ENCODE results near the gene ZNF79.

The ZNF79 gene

DNA sequence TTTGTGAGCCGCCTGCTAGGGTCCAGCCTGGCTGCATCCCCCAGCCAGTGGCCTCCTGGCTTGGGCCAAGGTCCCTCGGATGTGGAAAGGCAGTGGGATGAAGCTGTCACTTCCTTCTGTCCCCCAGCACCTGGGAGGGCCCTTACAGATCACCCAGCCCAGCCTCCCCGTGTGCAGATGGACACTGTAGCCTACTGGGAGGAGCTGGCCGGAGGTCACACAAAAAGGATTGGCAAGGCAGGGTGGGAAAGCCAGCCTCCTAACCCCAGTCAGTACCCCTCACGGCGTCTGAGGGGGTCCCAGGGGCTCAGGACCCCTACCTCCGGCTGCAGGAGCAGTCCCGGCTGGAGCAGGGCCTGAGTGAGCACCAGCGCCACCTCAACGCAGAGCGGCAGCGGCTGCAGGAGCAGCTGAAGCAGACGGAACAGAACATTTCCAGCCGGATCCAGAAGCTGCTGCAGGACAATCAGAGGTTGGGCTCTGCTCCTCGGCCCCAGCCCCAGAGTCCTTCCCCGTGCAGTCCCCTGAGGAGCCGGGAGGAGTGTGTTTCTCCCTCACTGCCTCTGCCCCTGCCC, 55.4 kb downstream of the ZNF79 start:
- TF ChIP-seq, protein P1, sequence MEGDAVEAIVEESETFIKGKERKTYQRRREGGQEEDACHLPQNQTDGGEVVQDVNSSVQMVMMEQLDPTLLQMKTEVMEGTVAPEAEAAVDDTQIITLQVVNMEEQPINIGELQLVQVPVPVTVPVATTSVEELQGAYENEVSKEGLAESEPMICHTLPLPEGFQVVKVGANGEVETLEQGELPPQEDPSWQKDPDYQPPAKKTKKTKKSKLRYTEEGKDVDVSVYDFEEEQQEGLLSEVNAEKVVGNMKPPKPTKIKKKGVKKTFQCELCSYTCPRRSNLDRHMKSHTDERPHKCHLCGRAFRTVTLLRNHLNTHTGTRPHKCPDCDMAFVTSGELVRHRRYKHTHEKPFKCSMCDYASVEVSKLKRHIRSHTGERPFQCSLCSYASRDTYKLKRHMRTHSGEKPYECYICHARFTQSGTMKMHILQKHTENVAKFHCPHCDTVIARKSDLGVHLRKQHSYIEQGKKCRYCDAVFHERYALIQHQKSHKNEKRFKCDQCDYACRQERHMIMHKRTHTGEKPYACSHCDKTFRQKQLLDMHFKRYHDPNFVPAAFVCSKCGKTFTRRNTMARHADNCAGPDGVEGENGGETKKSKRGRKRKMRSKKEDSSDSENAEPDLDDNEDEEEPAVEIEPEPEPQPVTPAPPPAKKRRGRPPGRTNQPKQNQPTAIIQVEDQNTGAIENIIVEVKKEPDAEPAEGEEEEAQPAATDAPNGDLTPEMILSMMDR (IDR thresholded peaks at IDR 0.05; ENCODE audit: insufficient read depth, low read depth, low read length, missing control alignments): no peak
- no peak overlapping the region for H3K4me3 ChIP-seq (ENCODE audit: low read depth, low read length)
- no peak for DNase-seq (ENCODE audit: low read depth)

DNA sequence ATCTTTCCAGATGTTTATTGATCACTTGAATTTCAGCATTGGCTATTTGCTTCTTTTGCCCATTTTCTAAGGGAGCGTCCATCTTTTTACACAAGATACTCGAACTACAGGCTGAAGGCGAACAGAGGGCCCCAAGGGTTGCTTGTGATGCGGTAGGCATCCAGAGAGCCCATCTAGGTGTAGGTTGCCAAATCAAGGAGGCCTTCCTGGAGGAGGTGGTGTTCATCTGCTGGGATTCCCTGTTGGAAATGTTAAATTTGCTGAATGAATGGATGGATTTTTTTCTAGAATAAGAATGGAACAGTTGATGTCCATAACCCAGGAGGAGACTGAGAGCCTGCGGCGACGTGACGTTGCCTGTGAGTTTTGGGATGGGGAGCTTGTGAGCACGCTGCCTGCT, 58.5 kb downstream of the ZNF79 start:
- TF ChIP-seq, protein P1 (IDR thresholded peaks at IDR 0.05; ENCODE audit: insufficient read depth, low read depth, low read length, missing control alignments): no peak
- no peak overlapping the region for H3K4me3 ChIP-seq (ENCODE audit: low read depth, low read length)
- no peak for DNase-seq (ENCODE audit: low read depth)

DNA sequence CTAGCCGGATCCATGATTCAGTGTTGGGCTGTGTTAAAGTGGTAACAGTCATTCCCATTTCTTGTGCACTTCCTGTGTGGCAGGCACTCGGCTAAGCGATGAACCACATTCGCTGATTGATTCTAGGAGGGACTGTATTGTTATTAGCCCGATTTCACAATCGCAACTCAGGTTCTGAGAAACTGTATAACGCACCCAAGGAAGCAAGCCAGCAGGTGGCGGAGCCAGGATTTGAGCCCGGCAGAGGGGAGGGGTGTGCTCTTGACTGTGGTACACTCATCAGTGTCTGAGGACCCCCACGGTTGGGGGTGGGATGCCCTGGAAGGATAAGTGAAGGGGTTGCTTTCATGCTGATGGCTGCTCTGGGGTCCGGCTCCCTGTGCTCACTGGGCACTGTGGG, 61.8 kb downstream of the ZNF79 start:
- TF ChIP-seq, protein P1 (IDR thresholded peaks at IDR 0.05; ENCODE audit: insufficient read depth, low read depth, low read length, missing control alignments): no peak
- H3K4me3 ChIP-seq (ENCODE audit: low read depth, low read length): no peak overlapping the region
- DNase-seq (ENCODE audit: low read depth): no peak

DNA sequence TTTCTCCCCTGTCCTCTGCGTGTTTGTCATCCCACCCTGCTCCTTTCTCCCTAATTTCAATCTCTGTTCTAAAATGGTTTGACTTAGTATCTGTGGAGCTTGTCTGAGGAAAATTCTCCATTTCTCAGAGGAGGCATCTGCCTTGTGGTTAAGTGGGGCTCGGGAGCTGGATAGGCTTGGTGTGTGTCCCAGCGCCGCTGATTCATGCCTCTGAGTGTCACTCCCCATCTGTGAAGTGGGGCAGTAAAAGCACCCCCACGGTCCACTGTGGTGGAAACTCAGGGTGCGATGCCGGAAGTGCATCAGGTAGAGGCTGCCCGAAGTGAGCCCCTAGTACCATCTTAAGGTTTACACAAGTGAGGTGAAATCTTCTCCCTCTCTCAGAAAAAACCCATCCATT, 64.8 kb downstream of the ZNF79 start:
- no peak for DNase-seq (ENCODE audit: low read depth)
- no peak overlapping the region for H3K4me3 ChIP-seq (ENCODE audit: low read depth, low read length)
- TF ChIP-seq, protein P1 (IDR thresholded peaks at IDR 0.05; ENCODE audit: insufficient read depth, low read depth, low read length, missing control alignments): no peak

DNA sequence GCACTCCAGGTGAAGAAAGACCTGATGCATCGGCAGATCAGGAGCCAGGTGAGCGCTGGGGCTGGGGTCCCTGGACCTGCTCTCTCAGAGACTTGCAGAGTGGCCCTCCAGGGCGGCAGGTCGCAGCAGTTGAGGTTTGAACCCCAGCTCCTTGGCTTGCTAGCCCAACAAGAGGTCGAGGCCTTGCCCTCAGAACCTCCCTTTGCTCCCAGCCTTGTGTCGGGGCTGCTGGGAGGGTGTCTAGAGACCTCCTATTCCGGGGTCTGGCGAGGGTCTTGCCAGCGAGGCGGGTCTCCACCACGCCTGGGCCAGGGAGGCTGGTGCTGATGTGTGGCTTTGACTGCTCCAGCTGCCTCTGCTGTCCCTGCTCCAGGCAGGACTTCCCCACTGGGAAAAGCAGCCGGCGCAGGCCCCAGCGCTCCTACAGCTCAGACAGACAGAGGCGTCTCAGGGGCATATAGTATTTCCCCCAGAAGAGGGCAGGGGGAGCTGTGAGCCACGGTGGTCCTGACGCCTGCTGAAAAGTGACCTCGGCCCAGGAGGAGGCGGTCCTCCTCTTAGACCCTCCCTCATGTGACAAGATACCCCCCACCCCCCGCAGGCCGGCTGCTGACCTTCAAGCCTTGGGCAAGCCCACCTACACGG, 65.4 kb downstream of the ZNF79 start:
- DNase-seq (ENCODE audit: low read depth): no peak
- no peak overlapping the region for H3K4me3 ChIP-seq (ENCODE audit: low read depth, low read length)
- TF ChIP-seq, protein P1 (IDR thresholded peaks at IDR 0.05; ENCODE audit: insufficient read depth, low read depth, low read length, missing control alignments): no peak

DNA sequence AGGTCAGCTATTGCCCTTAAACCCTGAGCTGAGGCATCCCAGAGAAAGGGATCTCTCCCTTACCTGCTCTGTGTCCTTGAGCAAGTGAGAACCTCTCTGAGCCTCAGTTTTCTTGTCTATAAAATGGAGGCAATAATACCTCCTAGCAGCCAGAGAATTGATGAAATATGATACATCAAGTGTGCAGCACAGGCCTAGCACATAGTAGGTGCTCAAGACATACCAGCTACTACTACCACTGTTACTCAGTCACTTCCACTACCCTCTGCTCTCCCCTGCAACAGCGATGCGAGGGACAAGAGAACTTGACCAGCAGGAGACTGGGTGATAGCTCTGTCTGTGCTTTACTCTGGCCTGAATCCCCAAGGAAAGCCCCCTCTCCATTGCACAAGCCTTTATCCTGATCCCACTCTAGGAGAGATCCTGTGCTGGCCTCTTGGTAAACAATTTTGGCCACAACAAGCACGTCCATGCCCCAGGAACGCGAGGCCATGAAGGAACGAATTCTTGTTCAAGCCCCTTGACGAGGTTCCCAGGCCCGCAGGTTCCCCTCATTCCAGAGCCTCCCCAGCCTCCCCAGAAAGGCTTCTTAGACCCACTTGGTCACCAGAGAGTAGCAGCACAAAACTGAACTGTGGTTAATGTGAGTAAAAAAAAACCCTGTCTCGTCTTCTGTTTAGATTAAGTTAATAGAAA, 66.5 kb downstream of the ZNF79 start:
- no peak overlapping the region for H3K4me3 ChIP-seq (ENCODE audit: low read depth, low read length)
- TF ChIP-seq, protein P1 (IDR thresholded peaks at IDR 0.05; ENCODE audit: insufficient read depth, low read depth, low read length, missing control alignments): no peak
- DNase-seq (ENCODE audit: low read depth): no peak

Data from GM12865 (cell line).